Right atrium auricular region (tissue), 2 donors: ENCODE data around the gene CCDC83. TPM values are rescaled to one million over a fixed set of nuclear protein-coding genes. Genes with fewer than 3 reads are reported as not detected.

Experiments used
- DNase-seq: peaks from one replicate; pipeline ENCODE4 v3.0.0-alpha.2; 2019; ENCODE audit warnings: low spot score
- H3K27ac ChIP-seq, 2 donors: fragments of 200-600 bp; sonication (generic); 1 replicate in 1 of 2; 2 replicates in 1 of 2; pipeline ENCODE4 v1.5.1; 2016 to 2019
- H3K27me3 ChIP-seq, 2 donors: fragments of 200-600 bp; sonication (generic); one replicate each; pipeline versions ENCODE4 v1.5.1 to v1.6.0; 2017 to 2019
- H3K36me3 ChIP-seq: fragments of 200-600 bp; sonication (generic); one replicate; pipeline ENCODE4 v1.5.1; 2016
- H3K4me1 ChIP-seq, 2 donors: fragments of 200-600 bp; sonication (generic); one replicate each; pipeline versions ENCODE4 v1.5.1 to v1.6.0; 2017 to 2019
- H3K4me3 ChIP-seq, 2 donors: fragments of 200-600 bp; sonication (generic); 1 replicate in 1 of 2; 2 replicates in 1 of 2; pipeline ENCODE4 v1.5.1; 2017 to 2019; ENCODE audit warnings: mild to moderate bottlenecking in 1 of 2, moderate library complexity in 1 of 2
- H3K9me3 ChIP-seq, 2 donors: fragments of 200-600 bp; sonication (generic); one replicate each; pipeline ENCODE4 v1.5.1; 2019
- CTCF ChIP-seq, 2 donors: fragments of 200-600 bp; sonication (generic); IDR thresholded peaks; one replicate each; pipeline ENCODE4 v1.5.1; 2019; ENCODE audit warnings: antibody characterized with exemption in 2 of 2
- total RNA-seq, 2 donors: library from RNA; depleted of rRNA; stranded (reverse); fragments of >200 nt; gene quantifications; one replicate each; pipeline ENCODE4 v1.1.0, GENCODE V29; 2016

The CCDC83 gene
- total RNA-seq, 2 donors from 2014 or later, result not detected

- no peak for TF ChIP-seq CTCF (IDR thresholded peaks at IDR 0.05)
- Histone ChIP-seq H3K9me3 (no peaks in the 10 kb centered on the region), H3K36me3 (peaks cover 75% of the 10 kb centered on the region), H3K4me3 (no peak overlapping the region), H3K27me3 (no peaks in the 10 kb centered on the region), H3K27ac (no peak overlapping the region), H3K4me1 (peaks cover 0 to 36% of the 10 kb centered on the region in 2 donors)
- DNase-seq, result no peak
Measured at GRCh38 chr11:85967457-85967856, 112.3 kb downstream of the CCDC83 start.

Other genes starting within 250 kb of the CCDC83 start
- gene DLG2, start 228.0 kb upstream of the CCDC83 start, total RNA-seq, result 1 to 10 TPM; 6.6 to 6.7 TPM
- gene TMEM126B, start 226.8 kb upstream of the CCDC83 start, total RNA-seq, result 10 to 100 TPM; 37.2 to 63.7 TPM
- gene TMEM126A, start 207.4 kb upstream of the CCDC83 start, total RNA-seq, result 10 to 100 TPM; 33.8 to 70.6 TPM
- 10 to 100 TPM; 11.6 to 13.6 TPM for gene CREBZF, start 190.3 kb upstream of the CCDC83 start, total RNA-seq
- 1 to 10 TPM in 1 of 2 donors, under 1 TPM in 1; 0.24 to 1.1 TPM for gene CCDC89, start 169.2 kb upstream of the CCDC83 start, total RNA-seq
- gene SYTL2, start 44.2 kb upstream of the CCDC83 start, total RNA-seq, result 10 to 100 TPM in 1 of 2 donors, 1 to 10 TPM in 1; 5.0 to 12.1 TPM
- gene PICALM, start 213.7 kb downstream of the CCDC83 start, total RNA-seq, result 100 to 1,000 TPM; 166 to 286 TPM